NB4 (cell line): ENCODE data around the gene SLC38A5.

Source experiments
- CTCF ChIP-seq: IDR thresholded peaks from one replicate; pipeline ENCODE4 v1.5.1; 2012; ENCODE audit warnings: low read depth, low read length
- MAX ChIP-seq: IDR thresholded peaks from 2 replicates; pipeline ENCODE4 v1.6.1; 2011; ENCODE audit warnings: low read depth, low read length
- MYC ChIP-seq: IDR thresholded peaks from 2 replicates; pipeline ENCODE4 v1.6.1; 2011; ENCODE audit warnings: low read depth, low read length
- POLR2A ChIP-seq: IDR thresholded peaks from 2 replicates; pipeline ENCODE4 v1.6.1; 2011; ENCODE audit warnings: mild to moderate bottlenecking; ENCODE audit not compliant: insufficient read length; ENCODE audit errors: extremely low read depth

- TF ChIP-seq CTCF (no peak), POLR2A (no peak), MAX (no peak), MYC (no peak)
Observed at GRCh38 chrX:48461830-48462229, 8.2 kb downstream of the SLC38A5 start.
